Sigmoid colon (tissue), 7 donors: Measurements from ENCODE around the gene ZNF385C. TPM values are rescaled to one million over a fixed set of nuclear protein-coding genes. Genes with fewer than 3 reads are reported as not detected.

ENCODE experiments used
- DNase-seq: peaks from one replicate; pipeline ENCODE4 v3.0.0-alpha.2; 2019
- H3K27ac ChIP-seq, 4 donors: fragments of 200-600 bp; sonication (generic); one replicate each; pipeline ENCODE4 v1.5.1; 2016 to 2019; ENCODE audit warnings: mild to moderate bottlenecking in 1 of 4
- H3K27me3 ChIP-seq, 3 donors: fragments of 200-600 bp; sonication (generic); one replicate each; pipeline ENCODE4 v1.5.1; 2019; ENCODE audit warnings: mild to moderate bottlenecking in 1 of 3
- H3K36me3 ChIP-seq, 4 donors: fragments of 200-600 bp; sonication (generic); one replicate each; pipeline ENCODE4 v1.5.1; 2016 to 2019
- H3K4me1 ChIP-seq, 4 donors: fragments of 200-600 bp; sonication (generic); one replicate each; pipeline ENCODE4 v1.5.1; 2017 to 2019
- H3K4me3 ChIP-seq, 4 donors: fragments of 200-600 bp; sonication (generic); one replicate each; pipeline ENCODE4 v1.5.1; 2017 to 2019; ENCODE audit warnings: mild to moderate bottlenecking in 2 of 4, moderate library complexity in 1 of 4
- H3K9me3 ChIP-seq, 4 donors: fragments of 200-600 bp in 3 of 4; sonication (generic) in 3 of 4; one replicate each; pipeline versions ENCODE4 v1.5.1 to v1.6.1; 2013 to 2019
- EP300 ChIP-seq, 4 donors: sonication (generic); formaldehyde crosslinking; IDR thresholded peaks; one replicate each; pipeline ENCODE4 v1.6.1; 2017; ENCODE audit warnings: antibody characterized with exemption in 4 of 4
- POLR2A ChIP-seq, 2 donors: fragments of 450-650 bp; IDR thresholded peaks; one replicate each; pipeline ENCODE4 v1.6.1; 2016; ENCODE audit warnings: antibody characterized with exemption in 2 of 2, mild to moderate bottlenecking in 2 of 2, moderate library complexity in 2 of 2
- POLR2AphosphoS5 ChIP-seq, 4 donors: sonication (generic); formaldehyde crosslinking; IDR thresholded peaks; one replicate each; pipeline ENCODE4 v1.6.1; 2017; ENCODE audit warnings: antibody characterized with exemption in 4 of 4
- WGBS, 2 donors: extraction: QIAGEN DNeasy Blood & Tissue Kit; methylation state at CpG; one replicate each; pipeline ENCODE4 v1.1.7; 2013; 5-methylcytosine and 5-hydroxymethylcytosine counted together
- intact Hi-C: fragments of 100-400 bp; cut with DNase I; formaldehyde crosslinking; loops from one replicate; pipeline ENCODE4 v1.15.1; 2023
- polyA plus RNA-seq, 3 donors: library from polyadenylated mRNA; stranded (reverse); fragments of 200-250 nt; gene quantifications; one replicate each; pipeline ENCODE4 v1.2.3, GENCODE V29; 2013
- total RNA-seq, 4 donors: library from RNA; depleted of rRNA; stranded (reverse); fragments of >200 nt; gene quantifications; one replicate each; pipeline ENCODE4 v1.1.0, GENCODE V29; 2016
- TF ChIP-seq, protein P1 (sequence below), 4 experiments: fragments of 450-650 bp in 3 of 4; fragments of 200-600 bp in 1 of 4; IDR thresholded peaks; one replicate each; pipeline ENCODE4 v1.5.1; 2016 to 2019; ENCODE audit warnings: antibody characterized with exemption in 4 of 4, mild to moderate bottlenecking in 3 of 4, moderate library complexity in 2 of 4
- donor health status: healthy with polysubstance abuse.
- donor health status: Bipolar disorder and iron deficiency.
- donor health status: healthy.

ZNF385C gene
- total and polyA plus RNA-seq, 7 donors, result 0.33 to 0.60 (median 0.42) TPM; not detected in 4

DNA sequence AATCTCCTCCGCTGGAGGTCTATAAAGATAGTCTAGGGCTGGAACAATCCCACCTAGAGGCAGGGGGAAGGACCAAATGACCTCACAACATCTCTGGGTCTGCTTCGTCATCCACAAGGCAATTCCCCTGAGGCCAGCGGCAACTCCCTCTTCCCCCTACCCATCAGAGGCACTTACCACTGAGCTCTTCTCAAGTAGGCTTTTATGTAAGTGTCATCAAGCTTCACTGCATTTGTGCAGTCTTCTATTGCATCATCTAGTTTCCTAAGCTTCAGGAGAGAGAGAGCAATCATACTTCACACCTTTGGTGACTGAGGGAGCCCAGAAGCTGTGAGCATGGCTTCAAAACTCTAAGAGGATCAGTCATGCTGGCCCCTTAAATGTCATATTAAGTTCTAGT is 110.6 kb downstream of the ZNF385C start:
- Histone ChIP-seq H3K4me3 (no peak overlapping the region), H3K4me1 (peaks cover 0 to 2% (median under 1%) of the 10 kb centered on the region in 4 donors), H3K36me3 (peaks cover 16 to 97% (median 59%) of the 10 kb centered on the region in 4 donors), H3K27ac (no peak overlapping the region), H3K9me3 (no peaks in the 10 kb centered on the region), H3K27me3 (no peaks in the 10 kb centered on the region)
- no peak for TF ChIP-seq POLR2A (IDR thresholded peaks at IDR 0.05)
- no peak for TF ChIP-seq EP300 (IDR thresholded peaks at IDR 0.05)
- TF ChIP-seq, protein P1, sequence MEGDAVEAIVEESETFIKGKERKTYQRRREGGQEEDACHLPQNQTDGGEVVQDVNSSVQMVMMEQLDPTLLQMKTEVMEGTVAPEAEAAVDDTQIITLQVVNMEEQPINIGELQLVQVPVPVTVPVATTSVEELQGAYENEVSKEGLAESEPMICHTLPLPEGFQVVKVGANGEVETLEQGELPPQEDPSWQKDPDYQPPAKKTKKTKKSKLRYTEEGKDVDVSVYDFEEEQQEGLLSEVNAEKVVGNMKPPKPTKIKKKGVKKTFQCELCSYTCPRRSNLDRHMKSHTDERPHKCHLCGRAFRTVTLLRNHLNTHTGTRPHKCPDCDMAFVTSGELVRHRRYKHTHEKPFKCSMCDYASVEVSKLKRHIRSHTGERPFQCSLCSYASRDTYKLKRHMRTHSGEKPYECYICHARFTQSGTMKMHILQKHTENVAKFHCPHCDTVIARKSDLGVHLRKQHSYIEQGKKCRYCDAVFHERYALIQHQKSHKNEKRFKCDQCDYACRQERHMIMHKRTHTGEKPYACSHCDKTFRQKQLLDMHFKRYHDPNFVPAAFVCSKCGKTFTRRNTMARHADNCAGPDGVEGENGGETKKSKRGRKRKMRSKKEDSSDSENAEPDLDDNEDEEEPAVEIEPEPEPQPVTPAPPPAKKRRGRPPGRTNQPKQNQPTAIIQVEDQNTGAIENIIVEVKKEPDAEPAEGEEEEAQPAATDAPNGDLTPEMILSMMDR (IDR thresholded peaks at IDR 0.05), result no peak
- TF ChIP-seq POLR2AphosphoS5 (IDR thresholded peaks at IDR 0.05), result no peak
- DNase-seq, result no peak
- 90 to 91% methylated on average over 3 of the region's 3 CpGs for WGBS, 2 donors
- intact Hi-C loops, result no loop called here

GRCh38 chr17:41986634-41987033 is 111.6 kb downstream of the ZNF385C start:
- TF ChIP-seq, protein P1 (IDR thresholded peaks at IDR 0.05), result no peak
- TF ChIP-seq EP300 (IDR thresholded peaks at IDR 0.05) (no peak), POLR2A (IDR thresholded peaks at IDR 0.05) (no peak), POLR2AphosphoS5 (IDR thresholded peaks at IDR 0.05) (no peak)
- WGBS, 2 donors, result 88 to 95% methylated on average over 1 of the region's 1 CpG
- Histone ChIP-seq H3K4me3 (no peak overlapping the region), H3K9me3 (no peaks in the 10 kb centered on the region), H3K27ac (no peak overlapping the region), H3K36me3 (peaks cover 17 to 97% (median 65%) of the 10 kb centered on the region in 4 donors), H3K27me3 (no peaks in the 10 kb centered on the region), H3K4me1 (peaks cover 0 to 8% (median 4%) of the 10 kb centered on the region in 4 donors)
- intact Hi-C loops, result no loop called here
- DNase-seq, result no peak

- 94 to 96% methylated on average over 8 of the region's 8 CpGs for WGBS, 2 donors
Measured at GRCh38 chr17:41985919-41986318, 112.4 kb downstream of the ZNF385C start.

GRCh38 chr17:41984454-41984853 is 113.8 kb downstream of the ZNF385C start:
- 96 to 97% methylated on average over 8 of the region's 8 CpGs for WGBS, 2 donors
- H3K27ac ChIP-seq, result no peak overlapping the region
- intact Hi-C loops, result no loop called here
- no peak overlapping the region for H3K4me3 ChIP-seq
- H3K9me3 ChIP-seq, result no peaks in the 10 kb centered on the region
- peaks cover 0 to 8% (median 4%) of the 10 kb centered on the region in 4 donors for H3K4me1 ChIP-seq
- no peak for DNase-seq
- H3K27me3 ChIP-seq, result no peaks in the 10 kb centered on the region
- peaks cover 32 to 93% (median 62%) of the 10 kb centered on the region in 4 donors for H3K36me3 ChIP-seq
- no peak for TF ChIP-seq POLR2AphosphoS5 (IDR thresholded peaks at IDR 0.05)
- no peak for TF ChIP-seq EP300 (IDR thresholded peaks at IDR 0.05)
- TF ChIP-seq POLR2A (IDR thresholded peaks at IDR 0.05), result no peak
- TF ChIP-seq, protein P1 (IDR thresholded peaks at IDR 0.05), result no peak

More at GRCh38 chr17:41985919-41986318, 112.4 kb downstream of the ZNF385C start:
- no peak overlapping the region for H3K4me3 ChIP-seq
- no peaks in the 10 kb centered on the region for H3K27me3 ChIP-seq
- peaks cover 0 to 8% (median 4%) of the 10 kb centered on the region in 4 donors for H3K4me1 ChIP-seq
- TF ChIP-seq, protein P1 (IDR thresholded peaks at IDR 0.05), result no peak
- TF ChIP-seq EP300 (IDR thresholded peaks at IDR 0.05), result no peak
- no peak for TF ChIP-seq POLR2AphosphoS5 (IDR thresholded peaks at IDR 0.05)
- TF ChIP-seq POLR2A (IDR thresholded peaks at IDR 0.05), result no peak
- H3K36me3 ChIP-seq, result peaks cover 21 to 97% (median 72%) of the 10 kb centered on the region in 4 donors
- no peak for DNase-seq
- intact Hi-C loops, result no loop called here
- no peak overlapping the region for H3K27ac ChIP-seq
- H3K9me3 ChIP-seq, result no peaks in the 10 kb centered on the region
